HG03045 (cell line): ENCODE data around the gene IL23A.
"Not testable (repeated sequence)": the region's sequence is repeated elsewhere in the genome, so short reads cannot be mapped to it uniquely, and the experiment has no call there.

Experiments used
- ATAC-seq: cut with Tn5 transposase; IDR thresholded peaks from one replicate; pipeline ENCODE4 v1.9.1; 2021; ENCODE audit warnings: mild to moderate bottlenecking, moderate library complexity; ENCODE audit not compliant: unreplicated experiment

Gene IL23A

DNA sequence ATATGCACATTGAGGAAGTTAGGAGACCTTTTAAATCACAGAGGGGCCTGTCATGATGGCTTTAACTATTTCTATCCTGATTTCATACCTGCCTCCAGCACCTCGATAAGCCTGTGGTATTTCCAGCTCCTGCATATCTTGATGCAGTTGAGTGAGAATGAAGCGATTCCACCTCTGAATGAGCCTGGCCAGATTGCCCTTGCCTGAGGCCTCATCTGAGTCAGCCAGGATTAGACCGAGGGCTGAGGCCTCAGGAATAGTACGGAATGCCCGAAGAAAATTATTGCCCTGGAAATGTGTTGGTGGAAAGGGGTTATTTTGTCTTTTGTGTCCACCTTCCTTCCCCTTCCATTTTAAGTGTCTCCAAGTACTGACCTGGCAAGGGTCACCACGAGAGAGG lies 14.5 kb upstream of the IL23A start:
- ATAC-seq = no peak

DNA sequence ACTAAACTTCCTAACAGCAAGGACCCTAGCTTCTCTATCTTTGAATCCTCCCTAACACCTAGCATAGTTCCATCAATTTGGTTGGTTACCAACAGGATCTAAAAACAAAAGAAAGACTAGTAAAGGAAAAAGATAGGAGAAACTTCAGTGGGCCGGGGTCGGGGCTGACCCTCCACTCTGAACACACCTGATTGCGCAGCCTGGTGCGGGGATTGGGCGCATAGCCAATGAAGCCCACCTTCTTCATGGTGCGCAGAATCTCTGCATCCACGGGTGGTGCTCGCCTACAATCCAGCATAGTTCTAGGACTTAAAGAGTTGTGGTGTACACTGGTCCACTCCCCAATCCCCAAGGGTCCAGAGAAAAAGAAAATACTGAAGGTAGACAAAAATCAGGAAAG lies 12.6 kb upstream of the IL23A start:
- ATAC-seq = no peak

DNA sequence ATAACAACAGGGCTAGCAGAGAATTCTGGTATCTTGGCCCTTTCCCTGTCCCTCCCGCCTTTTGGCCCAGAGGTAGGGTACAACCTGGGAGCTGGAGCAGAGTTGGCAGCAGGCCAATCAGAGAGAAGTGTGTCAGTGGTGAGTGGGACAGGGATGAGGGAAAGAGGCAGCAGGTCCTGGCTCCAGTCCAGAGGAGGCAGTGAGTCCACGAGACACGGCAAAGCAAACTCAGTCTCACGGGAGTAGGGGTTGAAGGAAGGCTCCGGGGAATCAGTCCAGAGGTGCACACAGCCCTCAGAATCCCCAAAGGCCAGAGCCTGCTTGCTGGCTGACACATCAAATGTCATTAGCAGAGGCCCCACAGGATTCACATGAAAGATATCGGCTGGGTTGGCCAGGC lies 12.2 kb upstream of the IL23A start:
- ATAC-seq = no peak

DNA sequence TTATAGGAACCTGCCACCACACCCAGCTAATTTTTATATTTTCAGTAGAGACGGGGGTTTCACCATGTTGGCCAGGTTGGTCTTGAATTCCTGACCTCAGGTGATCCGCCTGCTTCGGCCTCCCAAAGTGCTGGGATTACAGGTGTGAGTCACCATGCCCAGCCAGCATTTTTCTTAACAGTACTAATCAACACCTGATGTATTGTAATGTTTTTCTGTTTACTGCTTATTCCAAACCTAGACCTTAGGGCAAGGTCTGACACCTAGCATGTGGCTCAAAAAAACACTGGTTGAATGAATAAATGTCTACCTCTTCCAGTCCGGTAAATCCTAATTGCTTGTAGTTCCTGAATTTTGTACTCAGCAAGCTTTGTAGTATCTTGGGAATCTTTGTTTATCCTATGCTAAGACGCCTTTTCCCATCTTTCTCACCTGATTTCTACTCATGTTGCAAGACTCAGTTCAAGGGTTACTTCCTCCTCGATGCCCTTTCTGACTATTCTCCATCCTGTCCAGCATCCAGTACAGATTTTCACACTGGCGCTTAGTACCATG lies 7.7 kb upstream of the IL23A start:
- no peak for ATAC-seq

DNA sequence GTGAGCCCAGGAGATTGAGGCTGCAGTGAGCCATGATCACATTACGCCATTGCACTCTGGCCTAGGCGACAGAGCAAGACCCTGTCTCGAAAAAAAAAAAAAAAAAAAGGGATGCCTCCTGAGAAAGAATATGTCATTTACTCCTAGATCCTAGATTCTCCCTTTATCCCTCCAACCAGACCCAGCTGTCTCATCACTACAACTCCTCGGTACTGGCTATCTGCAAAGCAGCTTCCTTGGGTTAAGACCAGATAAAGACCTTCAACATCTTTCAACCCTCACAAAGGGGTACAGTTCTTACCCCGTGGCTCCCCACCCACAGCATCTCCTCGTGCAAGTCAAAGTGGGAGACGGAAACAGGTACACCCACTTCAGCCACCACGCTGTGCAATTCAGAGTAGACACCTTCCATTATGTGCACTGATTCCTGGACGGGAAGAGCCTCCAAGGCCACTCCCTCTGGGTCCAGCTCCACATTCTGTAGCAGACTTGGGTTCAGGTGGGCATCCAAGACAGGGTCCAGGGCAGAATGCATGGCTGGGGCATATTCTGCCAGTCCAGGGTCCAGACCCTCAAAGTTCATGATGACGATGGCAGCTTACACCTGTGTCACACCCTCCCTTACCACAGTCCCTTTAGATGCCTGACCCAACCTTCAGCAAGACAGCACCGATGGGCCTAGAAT lies 6.0 kb upstream of the IL23A start:
- no peak for ATAC-seq

DNA sequence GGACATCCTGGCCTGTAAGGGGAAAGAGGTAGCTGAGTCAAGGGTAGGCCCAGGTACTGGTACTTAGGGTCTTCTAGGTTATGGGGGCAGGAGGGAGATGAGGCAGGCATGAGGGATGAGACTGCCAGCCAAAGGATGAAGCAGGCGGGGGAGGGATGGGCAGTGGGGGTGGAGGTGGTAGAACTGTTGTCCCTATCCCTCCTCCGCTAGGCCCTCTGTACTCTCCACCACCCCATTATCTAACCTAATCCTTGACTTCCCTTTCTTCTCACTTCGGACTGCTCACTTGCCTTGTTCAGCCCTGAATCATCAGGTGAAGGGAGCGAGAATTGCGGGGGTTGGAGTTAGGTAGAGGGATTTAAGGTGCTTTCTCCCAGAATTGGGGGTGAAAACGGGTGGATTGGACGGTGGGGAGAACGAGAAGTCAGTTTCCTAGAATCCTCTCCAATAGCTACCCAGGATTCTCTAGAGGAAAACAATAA lies 5.4 kb upstream of the IL23A start:
- ATAC-seq = no peak

DNA sequence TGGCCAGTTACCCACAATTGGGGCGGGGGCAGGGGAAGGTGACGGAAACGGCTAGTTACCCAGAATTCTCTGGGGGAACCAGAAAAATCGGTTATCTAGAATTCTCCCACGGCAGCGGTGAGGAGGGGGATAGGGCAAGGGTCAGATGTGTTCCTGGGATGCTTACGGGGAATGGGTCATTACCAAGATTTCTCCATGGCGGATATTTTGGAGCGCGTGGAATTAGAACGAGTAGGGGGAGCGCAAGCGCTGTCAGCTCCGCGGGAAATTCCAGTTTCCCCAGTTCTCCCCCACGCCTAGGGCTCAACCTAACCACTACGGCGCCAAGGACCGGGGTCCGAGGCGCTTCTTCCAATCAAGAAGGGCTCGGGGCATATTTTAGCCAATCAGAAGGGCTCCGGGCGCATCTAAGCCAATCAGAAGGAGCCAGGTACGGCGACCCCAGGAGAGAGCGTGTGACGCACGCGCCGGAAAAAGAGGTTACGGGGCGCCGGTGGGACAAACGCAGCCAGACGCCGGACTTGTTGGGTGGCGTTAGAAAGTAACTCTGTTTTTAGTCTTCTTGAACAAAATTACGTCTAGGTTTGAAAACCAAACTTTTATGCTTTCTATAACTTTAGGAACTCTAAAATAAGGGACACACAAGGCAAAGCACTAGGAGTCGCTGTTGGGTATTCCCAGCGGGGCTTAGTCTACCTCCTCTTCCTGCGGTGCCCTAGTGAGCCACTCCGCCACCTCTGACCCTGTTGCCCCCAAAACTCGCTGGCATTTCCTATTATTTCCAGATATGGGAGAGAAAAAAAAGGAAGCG lies 4.8 kb upstream of the IL23A start, which contains the start of gene PAN2:
Gene PAN2 (minus strand): TSS at position 322 of the 811 bp plus-strand sequence. CDS start 906 bp downstream, outside the sequence.
- ATAC-seq = peak; percentile 94

DNA sequence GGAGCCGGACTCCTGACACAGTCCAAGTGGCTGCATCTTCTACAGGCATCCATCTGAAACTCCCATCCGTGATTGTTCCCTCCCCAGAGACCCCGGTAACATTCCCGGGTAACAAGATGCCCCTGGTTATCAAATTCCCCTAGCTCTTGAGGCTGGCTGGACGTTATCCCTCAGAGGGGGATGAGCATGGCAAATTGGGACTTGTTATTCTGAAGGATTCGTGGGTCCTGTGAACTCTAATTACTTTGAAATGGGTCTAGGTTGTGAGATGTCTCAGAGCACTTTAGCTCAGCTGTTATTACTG lies 4.2 kb upstream of the IL23A start:
- ATAC-seq = no peak

DNA sequence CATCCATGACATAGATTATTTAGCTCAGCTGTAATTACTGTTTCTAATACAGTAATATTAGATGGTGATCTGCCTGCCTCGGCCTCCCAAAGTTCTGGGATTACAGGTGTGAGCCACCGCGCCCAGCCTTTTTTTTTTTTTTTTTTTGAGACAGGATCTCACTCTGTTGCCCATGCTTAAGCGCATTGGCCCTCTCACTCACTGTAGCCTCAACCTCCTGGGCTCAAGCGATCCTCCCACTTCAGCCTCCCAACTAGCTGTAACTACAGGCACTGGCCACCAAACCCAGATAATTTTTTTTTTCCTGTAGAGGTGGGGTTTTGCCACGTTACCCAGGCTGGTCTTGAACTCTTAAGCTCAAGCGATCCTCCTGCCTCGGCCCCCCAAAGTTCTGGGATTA lies 3.2 kb upstream of the IL23A start:
- ATAC-seq = not testable (repeated sequence)

DNA sequence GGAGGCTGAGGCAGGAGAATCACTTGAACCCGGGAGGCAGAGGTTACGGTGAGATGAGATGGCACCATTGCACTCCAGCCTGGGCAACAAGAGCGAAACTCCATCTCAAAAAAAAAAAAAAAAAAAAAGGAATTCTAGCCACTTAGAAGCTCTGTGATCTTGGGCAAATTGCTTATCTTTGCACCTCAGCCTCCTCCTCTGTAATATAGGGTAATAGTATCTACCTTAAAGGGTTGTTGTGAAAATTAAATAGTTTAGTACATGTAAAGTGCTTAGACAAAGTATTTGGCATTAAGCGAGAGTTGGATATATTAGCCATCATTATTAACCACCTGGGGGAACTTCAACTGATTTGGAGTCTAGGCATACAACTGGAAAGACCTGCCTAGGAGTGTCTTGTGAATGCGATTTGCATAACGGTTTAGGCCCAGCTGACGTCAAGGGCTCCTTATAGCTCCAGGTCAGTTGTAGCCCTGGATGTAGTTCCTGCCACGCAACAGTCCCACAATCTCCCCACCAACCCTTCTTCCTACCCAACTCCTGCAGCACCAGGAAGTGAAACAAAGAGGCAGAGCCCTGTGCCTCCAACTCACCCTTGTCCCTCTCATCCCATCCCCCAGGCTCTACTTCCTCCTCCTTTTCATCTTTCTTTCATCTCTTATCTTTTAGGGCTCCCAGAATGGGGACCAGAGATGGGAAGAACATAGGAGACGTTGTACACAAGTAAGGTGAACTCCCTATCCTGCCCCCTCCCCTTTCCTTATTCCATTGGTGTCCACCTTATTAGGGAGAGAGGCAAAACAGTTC lies 2.1 kb upstream of the IL23A start:
- no peak for ATAC-seq

DNA sequence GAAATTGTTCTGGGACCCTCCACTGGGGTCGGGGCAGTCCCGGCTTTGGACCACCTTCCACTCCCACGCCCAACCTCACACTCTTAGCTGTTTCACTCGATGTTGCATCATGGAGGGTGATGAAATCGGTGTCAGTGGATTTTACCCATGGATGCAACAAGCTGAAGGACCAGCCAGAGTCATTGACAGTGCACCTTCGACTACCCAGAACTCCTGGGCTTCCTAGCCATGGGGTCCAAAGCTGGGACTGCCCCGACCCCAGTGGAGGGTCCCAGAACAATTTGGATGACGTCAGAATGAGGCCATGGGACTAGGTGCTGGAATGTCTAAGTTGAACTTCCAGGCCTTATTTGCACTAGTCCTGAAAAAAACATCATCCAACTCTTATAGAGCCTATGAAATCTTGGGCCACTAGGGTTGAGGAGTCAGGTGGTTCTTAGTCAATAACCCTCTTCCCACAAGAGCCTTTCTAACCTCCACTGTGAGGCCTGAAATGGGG lies 882 bp upstream of the IL23A start:
- no peak for ATAC-seq

DNA sequence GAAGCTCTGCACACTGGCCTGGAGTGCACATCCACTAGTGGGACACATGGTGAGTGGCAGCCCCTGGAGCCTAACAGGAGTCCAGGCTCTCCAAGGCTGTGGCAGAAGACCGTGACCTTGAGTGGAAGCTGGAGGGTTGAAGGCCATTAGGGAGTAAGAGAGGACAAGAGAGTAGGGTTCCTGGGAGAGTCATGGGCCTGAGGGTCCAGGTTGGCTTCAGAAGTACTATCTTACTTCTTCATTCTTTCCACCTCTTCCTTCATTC lies 406 bp downstream of the IL23A start:
- ATAC-seq = no peak

DNA sequence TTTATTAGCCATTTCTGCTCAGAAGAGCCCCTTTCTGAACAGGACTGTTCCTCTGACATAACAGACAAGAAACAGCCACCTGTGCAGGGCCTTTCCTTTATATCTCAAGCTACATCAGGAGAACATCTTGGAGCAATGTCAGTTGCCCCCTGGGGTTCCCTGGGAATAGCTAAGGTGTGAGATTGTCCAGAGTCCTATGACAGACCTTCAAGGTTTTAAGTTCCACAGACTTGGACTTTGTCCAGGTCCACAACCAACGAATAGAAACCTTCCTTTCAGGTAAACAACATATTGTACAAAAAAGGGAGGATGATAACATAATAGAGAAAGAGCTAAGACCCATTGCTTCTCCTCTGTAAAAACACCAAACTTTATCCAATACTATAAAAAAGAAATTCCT lies 2.9 kb downstream of the IL23A start:
- ATAC-seq = no peak

DNA sequence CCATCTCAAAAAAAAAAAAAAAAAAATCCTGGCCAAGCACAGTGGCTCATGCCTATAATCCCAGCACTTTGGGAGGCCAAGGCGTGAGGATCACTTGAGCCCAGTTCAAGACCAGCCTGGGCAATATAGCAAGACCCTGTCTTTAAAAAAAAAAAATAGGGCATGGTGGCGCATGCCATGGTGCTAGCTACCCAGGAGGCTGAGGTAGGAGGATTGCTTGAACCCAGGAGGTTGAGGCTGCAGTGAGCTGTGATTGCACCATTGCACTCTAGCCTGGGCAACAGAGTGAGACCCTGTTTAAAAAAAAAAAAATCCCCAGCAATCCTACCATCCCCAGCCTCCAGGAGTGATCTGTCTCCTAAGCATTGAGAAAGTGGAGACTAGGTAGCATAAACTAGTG lies 3.6 kb downstream of the IL23A start:
- ATAC-seq = not testable (repeated sequence)

DNA sequence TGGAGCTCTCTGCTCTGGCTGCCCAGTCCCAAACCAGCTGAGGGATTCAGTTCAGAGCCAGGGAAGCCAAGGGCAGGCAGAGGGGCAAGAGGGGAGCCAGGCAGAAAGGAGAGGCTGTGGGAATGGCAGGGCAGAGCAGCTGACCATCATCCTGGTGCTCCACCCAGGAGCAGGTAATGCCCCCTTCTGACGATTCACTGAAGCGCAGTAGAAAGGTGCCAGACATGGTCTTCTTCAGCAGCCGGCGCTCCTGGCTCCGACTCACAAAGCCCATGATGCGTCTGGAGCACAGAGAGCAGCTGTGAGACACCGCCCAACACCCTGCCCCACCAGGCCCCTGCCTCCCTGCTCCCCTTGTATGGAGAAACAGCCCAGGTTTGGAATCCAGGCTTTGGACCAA lies 8.0 kb downstream of the IL23A start:
- ATAC-seq = no peak

DNA sequence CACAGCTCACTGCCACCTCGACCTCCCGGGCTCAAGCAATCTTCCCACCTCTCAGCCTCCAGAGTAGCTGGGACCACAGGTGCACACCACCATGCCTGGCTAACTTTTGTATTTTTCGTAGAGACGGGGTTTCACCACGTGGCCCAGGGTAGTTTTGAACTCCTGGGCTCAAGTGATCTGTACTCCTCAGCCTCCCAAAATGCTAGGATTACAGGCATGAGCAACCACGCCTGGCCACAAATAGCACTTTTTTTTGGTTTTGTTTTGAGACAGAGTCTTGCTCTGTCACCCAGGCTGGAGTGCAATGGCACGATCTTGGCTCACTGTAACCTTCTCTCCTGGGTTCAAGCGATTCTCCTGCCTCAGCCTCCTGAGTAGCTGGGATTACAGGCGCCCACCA lies 8.6 kb downstream of the IL23A start:
- not testable (repeated sequence) for ATAC-seq

DNA sequence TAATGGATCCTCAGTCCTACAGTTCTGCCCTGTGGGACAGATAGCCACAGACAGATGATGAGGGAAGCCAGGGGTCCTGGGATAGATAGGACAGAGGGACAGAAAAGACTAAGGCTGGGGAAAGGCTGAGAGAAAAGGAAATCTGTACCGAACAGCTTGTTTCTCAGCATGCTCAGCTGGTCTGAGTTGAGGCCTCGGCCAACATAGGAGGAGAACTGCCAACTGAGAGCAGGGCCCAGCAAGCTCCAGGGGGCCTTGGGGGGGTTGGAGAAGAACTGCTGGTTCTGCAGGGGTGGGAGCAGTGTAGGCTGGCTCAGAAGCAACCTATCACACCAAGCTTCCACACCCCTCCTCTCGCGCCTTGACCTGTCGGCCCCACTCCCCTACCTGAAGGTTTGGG lies 10.1 kb downstream of the IL23A start:
- no peak for ATAC-seq

DNA sequence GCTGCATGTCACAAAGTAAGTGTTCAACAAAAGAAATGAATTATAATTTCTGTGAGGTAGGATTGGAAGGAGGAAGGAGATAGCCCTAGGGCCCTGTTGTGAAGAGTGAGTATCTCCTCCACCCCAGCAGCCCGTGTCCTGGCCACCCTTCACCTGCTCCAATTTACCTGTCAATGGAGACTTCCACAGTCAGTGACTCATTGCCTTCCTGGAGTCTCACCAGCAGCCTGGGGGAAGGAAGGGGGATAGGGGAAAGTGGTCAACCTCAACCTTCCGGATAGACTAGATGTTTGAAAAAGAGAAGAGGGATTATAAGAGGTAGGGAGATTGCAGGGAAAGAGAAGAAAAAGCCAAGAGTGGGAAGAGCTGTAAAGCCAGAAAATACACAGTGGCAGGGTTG lies 12.0 kb downstream of the IL23A start:
- no peak for ATAC-seq

DNA sequence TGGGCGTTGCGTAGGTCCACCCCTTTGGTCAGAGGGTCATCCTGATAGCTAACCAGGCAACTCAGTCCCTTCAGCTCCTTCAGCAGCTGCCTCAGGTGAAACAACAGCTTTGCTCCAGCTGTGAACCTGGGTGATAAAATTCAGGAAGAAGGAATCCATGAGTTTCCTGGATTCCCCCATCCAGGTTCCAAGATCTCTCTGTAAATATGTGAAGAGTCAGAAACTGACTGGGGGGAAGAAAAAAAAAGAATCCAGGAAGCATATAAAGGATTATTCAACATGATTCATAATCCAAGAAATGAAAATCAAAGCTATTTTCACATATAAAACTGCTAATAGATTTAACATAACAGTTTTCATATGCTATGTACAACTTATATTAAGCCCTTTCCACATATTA lies 12.6 kb downstream of the IL23A start:
- no peak for ATAC-seq

DNA sequence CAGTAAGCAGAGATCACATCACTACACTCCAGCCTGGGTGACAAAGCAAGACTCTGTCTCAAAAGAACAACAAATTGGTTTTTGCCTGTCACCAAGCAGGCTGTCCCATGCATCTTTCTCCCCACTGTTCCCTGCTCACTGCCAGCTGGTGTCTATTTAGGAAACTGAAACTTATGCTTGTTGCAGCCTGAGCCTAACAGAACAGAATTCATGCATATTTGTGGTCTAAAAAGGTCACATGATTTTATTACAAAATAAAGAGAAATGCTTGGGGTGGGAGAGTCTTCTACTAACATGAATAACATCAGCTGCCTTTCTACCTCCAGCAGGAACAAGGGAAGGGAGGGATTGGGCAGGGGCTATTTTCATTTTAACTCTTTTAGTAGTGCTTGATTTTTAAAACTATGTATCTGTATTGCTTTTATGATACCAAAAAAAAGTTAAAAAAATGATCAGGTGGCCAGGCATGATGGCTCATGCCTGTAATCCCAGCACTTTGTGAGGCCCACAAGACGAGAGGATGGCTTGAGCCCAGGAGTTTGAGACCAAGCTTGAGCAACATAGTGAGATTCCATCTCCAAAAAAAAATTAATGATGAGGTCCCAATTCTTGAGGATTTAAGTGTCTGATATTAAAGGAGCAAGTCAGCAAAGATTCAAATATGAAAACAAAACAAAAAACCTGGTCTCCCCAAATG lies 20.3 kb downstream of the IL23A start:
- no peak for ATAC-seq
